ENCODE data around the gene PHF20.
"Not testable (repeated sequence)": the region's sequence is repeated elsewhere in the genome, so short reads cannot be mapped to it uniquely, and the experiment has no call there.

The PHF20 gene

GRCh38 chr20:35783811-35784210, 12.0 kb downstream of the PHF20 start:
- not testable (repeated sequence) for DNase-seq

- DNase-seq, result not testable (repeated sequence)
Observed at GRCh38 chr20:35785541-35785940, 13.7 kb downstream of the PHF20 start.

- no peak for DNase-seq
Observed at GRCh38 chr20:35788796-35789195, 17.0 kb downstream of the PHF20 start.

GRCh38 chr20:35791097-35791496, 19.3 kb downstream of the PHF20 start:
- DNase-seq, result no peak

- no peak for DNase-seq
Observed at GRCh38 chr20:35791821-35792220, 20.0 kb downstream of the PHF20 start.

- DNase-seq, result no peak
Observed at GRCh38 chr20:35792740-35793139, 20.9 kb downstream of the PHF20 start.

- DNase-seq, result no peak
Observed at GRCh38 chr20:35796571-35796970, 24.8 kb downstream of the PHF20 start.

- DNase-seq, result no peak
Observed at GRCh38 chr20:35801865-35802264, 30.1 kb downstream of the PHF20 start.

- no peak for DNase-seq
Observed at GRCh38 chr20:35806075-35806474, 34.3 kb downstream of the PHF20 start.

GRCh38 chr20:35807877-35808276, 36.1 kb downstream of the PHF20 start:
- no peak for DNase-seq

GRCh38 chr20:35820715-35821114, 48.9 kb downstream of the PHF20 start:
- no peak for DNase-seq

- no peak for DNase-seq
Observed at GRCh38 chr20:35821807-35822242, 50.0 kb downstream of the PHF20 start.

GRCh38 chr20:35823147-35823546, 51.3 kb downstream of the PHF20 start:
- no peak for DNase-seq

- no peak for DNase-seq
Observed at GRCh38 chr20:35823937-35824336, 52.1 kb downstream of the PHF20 start.

- DNase-seq, result no peak
Observed at GRCh38 chr20:35826397-35826998, 54.7 kb downstream of the PHF20 start.

- no peak for DNase-seq
Observed at GRCh38 chr20:35828434-35828833, 56.6 kb downstream of the PHF20 start.

GRCh38 chr20:35828916-35829315, 57.1 kb downstream of the PHF20 start:
- no peak for DNase-seq

GRCh38 chr20:35830264-35830663, 58.4 kb downstream of the PHF20 start:
- no peak for DNase-seq

GRCh38 chr20:35831029-35831428, 59.2 kb downstream of the PHF20 start:
- DNase-seq, result no peak

- DNase-seq, result no peak
Observed at GRCh38 chr20:35831971-35832370, 60.2 kb downstream of the PHF20 start.

- no peak for DNase-seq
Observed at GRCh38 chr20:35833241-35833640, 61.4 kb downstream of the PHF20 start.

- no peak for DNase-seq
Observed at GRCh38 chr20:35837577-35838195, 65.9 kb downstream of the PHF20 start.

- no peak for DNase-seq
Observed at GRCh38 chr20:35838205-35838604, 66.4 kb downstream of the PHF20 start.

- no peak for DNase-seq
Observed at GRCh38 chr20:35839904-35840303, 68.1 kb downstream of the PHF20 start.

GRCh38 chr20:35840421-35840820, 68.6 kb downstream of the PHF20 start:
- DNase-seq, result no peak
